HepG2 (cell line): ENCODE results near the gene AFAP1. TPM values are rescaled to one million over a fixed set of nuclear protein-coding genes. Genes with fewer than 3 reads are reported as not detected.

ENCODE experiments used
- ZNF3 ChIP-seq: IDR thresholded peaks from 2 replicates; pipeline ENCODE4 v1.7.0; 2017; ENCODE audit warnings: inconsistent platforms
- polyA plus RNA-seq, 8 experiments: library from polyadenylated mRNA; depleted of rRNA in 3 of 8; stranded (reverse) in 7 of 8; unstranded in 1 of 8; fragments of >200 nt; fragmentation: Illumina TruSeq in 4 of 8; extraction: Trizol in 4 of 8; gene quantifications; 2 replicates each; pipeline versions ENCODE4 v1.2.1 to v1.2.3, GENCODE V29; 2011 to 2016; ENCODE audit warnings: low read depth in 4 of 8, missing spikeins in 1 of 8, mixed read lengths in 1 of 8; ENCODE audit not compliant: insufficient read depth in 1 of 8
- total RNA-seq, 5 experiments: library from RNA; depleted of rRNA; stranded (reverse); fragments of >200 nt; fragmentation: Illumina TruSeq; extraction: Trizol; gene quantifications; 2 replicates each; pipeline ENCODE4 v1.2.3, GENCODE V29; 2016; ENCODE audit warnings: low read depth in 1 of 5
- TF ChIP-seq, protein P1 (sequence below): sonication (generic); formaldehyde crosslinking; IDR thresholded peaks from 2 replicates; pipeline ENCODE4 v1.8.0; 2022; ENCODE audit warnings: missing genetic modification reagents, mild to moderate bottlenecking, inconsistent platforms, borderline replicate concordance
- TF ChIP-seq, protein P2 (sequence below): sonication (generic); formaldehyde crosslinking; IDR thresholded peaks from 2 replicates; pipeline ENCODE4 v1.9.0; 2021; ENCODE audit warnings: missing genetic modification reagents, mild to moderate bottlenecking, borderline replicate concordance
- TF ChIP-seq, protein P3 (sequence below): sonication (generic); formaldehyde crosslinking; conservative IDR thresholded peaks from 2 replicates; pipeline ENCODE4 v1.4.0; 2020; ENCODE audit warnings: mild to moderate bottlenecking, missing genetic modification reagents, moderate library complexity

AFAP1 gene
- total and polyA plus RNA-seq, 2 of the 13 experiments (the other 11 are each of a cell fraction or from before 2014, with no cell fraction given) = 2.5 TPM

DNA sequence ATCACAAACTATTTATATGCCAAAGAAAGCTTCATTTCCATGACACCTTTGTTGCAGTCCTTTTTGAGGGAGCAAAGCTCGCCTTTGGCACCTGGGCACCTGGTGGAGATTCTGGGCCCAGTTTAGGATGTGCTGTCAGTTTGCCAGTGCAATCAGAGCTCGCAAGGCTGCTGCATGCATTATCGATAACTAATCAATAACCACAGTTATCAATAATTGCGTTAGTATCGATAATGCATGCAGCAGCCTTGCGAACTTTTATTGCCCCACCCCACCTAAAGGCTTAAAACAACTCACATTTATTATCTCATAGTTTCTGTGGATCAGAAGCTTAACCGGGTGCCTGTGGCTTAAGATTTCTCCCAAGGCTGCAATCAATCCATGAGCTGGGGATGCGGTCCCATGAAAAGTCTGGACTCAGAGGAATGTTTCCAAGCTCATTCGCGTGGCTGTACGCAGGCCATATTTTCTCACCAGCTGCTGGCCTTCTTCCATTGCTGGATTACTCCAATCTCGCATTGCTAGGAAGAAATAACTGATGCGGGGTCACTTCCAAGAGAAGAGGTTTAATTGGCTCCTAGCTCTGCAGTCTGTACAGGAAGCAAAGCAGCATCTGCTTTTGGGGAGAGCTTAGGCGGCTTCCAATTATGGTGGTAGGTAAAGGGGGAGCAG lies 6.2 kb upstream of the AFAP1 start (continued):
- TF ChIP-seq, protein P1, sequence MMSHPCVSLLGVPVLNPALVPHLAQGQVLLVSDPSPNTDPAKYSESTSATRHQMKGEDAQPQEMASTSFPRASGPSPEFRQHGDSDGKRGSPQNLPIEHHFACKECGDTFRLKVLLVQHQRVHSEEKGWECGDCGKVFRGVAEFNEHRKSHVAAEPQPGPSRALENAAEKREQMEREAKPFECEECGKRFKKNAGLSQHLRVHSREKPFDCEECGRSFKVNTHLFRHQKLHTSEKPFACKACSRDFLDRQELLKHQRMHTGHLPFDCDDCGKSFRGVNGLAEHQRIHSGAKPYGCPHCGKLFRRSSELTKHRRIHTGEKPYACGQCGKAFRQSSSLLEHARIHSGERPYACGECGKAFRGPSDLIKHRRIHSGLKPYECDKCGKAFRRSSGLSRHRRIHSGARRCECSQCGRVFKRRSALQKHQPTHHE (CRISPR knock-in tag) = no peak
- TF ChIP-seq, protein P2, sequence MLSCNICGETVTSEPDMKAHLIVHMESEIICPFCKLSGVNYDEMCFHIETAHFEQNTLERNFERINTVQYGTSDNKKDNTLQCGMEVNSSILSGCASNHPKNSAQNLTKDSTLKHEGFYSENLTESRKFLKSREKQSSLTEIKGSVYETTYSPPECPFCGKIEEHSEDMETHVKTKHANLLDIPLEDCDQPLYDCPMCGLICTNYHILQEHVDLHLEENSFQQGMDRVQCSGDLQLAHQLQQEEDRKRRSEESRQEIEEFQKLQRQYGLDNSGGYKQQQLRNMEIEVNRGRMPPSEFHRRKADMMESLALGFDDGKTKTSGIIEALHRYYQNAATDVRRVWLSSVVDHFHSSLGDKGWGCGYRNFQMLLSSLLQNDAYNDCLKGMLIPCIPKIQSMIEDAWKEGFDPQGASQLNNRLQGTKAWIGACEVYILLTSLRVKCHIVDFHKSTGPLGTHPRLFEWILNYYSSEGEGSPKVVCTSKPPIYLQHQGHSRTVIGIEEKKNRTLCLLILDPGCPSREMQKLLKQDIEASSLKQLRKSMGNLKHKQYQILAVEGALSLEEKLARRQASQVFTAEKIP (CRISPR knock-in tag) = no peak
- TF ChIP-seq, protein P3, sequence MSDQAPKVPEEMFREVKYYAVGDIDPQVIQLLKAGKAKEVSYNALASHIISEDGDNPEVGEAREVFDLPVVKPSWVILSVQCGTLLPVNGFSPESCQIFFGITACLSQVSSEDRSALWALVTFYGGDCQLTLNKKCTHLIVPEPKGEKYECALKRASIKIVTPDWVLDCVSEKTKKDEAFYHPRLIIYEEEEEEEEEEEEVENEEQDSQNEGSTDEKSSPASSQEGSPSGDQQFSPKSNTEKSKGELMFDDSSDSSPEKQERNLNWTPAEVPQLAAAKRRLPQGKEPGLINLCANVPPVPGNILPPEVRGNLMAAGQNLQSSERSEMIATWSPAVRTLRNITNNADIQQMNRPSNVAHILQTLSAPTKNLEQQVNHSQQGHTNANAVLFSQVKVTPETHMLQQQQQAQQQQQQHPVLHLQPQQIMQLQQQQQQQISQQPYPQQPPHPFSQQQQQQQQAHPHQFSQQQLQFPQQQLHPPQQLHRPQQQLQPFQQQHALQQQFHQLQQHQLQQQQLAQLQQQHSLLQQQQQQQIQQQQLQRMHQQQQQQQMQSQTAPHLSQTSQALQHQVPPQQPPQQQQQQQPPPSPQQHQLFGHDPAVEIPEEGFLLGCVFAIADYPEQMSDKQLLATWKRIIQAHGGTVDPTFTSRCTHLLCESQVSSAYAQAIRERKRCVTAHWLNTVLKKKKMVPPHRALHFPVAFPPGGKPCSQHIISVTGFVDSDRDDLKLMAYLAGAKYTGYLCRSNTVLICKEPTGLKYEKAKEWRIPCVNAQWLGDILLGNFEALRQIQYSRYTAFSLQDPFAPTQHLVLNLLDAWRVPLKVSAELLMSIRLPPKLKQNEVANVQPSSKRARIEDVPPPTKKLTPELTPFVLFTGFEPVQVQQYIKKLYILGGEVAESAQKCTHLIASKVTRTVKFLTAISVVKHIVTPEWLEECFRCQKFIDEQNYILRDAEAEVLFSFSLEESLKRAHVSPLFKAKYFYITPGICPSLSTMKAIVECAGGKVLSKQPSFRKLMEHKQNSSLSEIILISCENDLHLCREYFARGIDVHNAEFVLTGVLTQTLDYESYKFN (CRISPR knock-in tag) = no peak
- no peak for TF ChIP-seq ZNF3 (CRISPR knock-in tag)
